ENCODE measurements around the gene ANGPTL4.
"Not testable (repeated sequence)": the region's sequence is repeated elsewhere in the genome, so short reads cannot be mapped to it uniquely, and the experiment has no call there.

ANGPTL4 gene

DNA sequence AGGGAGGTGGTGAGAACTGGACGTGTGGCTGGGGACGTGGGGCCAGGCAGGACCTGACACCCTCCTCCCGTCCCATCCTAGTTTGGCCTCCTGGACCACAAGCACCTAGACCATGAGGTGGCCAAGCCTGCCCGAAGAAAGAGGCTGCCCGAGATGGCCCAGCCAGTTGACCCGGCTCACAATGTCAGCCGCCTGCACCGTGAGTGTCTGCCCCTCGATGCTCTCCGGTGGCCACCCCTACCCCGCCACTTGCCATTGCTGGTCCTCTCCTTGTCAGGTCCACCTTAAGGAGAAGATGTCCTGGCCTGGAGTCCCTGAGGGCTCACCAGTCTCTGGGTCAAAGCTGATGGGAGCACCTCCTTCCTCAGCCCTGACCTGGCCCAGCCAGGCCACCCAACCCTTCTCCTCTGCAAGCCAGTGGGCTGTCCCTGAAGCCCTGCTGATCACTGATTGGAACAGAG, 2.2 kb downstream of the ANGPTL4 start:
- DNase-seq = no peak

DNA sequence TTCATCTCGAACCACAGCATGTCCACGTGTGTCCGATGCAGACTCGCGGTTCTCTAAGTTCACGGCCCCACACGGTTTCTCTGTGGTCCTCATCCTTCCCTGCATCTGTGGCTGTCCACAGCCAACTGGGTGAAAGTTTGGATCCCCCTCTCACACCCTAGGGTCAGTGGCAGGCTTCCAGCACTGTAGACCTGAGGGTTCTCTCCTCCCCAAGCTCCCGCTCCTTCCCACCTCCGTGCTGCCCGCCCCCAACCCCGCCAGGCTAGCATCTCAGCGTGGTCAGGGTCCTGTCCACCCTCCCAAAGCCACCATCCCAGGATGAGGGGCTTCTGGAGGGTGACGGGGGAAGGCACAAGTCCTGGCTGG, 3.0 kb downstream of the ANGPTL4 start:
- DNase-seq = no peak

DNA sequence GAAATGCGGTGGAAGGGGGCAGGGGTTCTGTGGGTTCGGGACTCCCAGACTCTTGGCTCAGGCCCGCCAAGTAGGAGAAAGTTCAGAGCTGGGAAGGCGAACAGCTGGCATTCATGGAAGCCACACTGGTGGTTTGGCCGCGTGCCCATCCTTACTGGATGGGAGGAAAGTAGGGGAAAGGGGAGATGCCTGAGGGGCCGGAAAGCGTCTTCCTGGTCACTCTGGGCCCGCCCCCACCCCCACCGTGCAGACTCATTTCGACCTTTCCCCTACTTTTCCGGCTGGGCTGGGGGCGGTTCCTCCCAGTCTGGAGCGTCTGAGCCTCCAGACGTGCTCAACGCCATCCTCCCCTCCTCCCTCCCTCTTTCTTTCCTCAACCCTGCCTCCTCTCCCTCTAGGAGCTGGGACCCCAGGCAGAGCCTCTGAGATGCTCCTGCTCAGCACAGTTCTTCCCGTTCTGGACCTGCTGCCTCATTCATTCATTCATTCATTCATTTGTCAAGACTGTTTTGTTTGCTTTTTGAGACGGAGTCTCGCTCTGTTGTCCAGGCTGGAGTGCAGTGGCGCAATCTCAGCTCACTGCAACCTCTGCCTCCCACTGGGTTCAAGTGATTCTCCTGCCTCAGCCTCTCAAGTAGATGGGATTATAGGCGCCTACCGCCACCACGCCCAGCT, 3.5 kb downstream of the ANGPTL4 start:
- no peak for DNase-seq

DNA sequence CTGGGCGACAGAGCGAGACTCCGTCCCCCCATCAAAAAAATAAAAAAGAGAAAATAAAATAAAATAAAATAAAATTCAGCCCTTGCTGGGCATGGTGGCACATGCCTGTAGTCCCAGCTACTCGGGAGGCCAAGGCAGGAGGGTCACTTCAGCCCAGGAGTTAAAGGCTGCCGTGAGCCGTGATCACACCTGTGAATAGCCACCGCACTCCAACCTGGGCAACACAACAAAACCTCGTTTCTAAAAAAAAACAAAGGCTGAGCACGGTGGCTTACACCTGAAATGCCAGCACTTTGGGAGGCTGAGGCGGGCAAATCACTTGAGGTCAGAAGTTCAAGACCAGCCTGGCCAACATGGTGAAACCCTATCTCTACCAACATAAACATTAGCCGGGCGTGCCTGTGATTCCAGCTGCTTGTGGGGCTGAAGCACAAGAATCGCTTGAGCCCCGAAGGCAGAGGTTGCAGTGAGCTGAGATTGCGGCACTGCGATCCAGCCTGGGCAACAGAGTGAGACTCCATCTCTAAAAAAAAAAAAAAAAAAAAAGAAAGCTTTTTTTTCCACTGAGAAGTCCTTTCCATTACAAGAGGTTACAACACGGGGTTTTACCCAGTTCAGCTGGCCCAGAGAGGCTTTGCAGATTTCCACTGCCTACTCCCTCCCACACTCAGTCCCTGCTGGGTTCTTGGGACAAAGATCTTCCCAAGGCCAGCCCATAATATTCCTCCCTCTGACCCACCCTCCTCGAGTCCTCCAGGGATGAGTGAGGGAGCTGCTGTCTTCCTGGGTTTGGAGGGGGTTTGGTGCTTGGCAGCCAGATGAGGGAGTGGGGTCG, 6.4 kb downstream of the ANGPTL4 start:
- DNase-seq = no peak

DNA sequence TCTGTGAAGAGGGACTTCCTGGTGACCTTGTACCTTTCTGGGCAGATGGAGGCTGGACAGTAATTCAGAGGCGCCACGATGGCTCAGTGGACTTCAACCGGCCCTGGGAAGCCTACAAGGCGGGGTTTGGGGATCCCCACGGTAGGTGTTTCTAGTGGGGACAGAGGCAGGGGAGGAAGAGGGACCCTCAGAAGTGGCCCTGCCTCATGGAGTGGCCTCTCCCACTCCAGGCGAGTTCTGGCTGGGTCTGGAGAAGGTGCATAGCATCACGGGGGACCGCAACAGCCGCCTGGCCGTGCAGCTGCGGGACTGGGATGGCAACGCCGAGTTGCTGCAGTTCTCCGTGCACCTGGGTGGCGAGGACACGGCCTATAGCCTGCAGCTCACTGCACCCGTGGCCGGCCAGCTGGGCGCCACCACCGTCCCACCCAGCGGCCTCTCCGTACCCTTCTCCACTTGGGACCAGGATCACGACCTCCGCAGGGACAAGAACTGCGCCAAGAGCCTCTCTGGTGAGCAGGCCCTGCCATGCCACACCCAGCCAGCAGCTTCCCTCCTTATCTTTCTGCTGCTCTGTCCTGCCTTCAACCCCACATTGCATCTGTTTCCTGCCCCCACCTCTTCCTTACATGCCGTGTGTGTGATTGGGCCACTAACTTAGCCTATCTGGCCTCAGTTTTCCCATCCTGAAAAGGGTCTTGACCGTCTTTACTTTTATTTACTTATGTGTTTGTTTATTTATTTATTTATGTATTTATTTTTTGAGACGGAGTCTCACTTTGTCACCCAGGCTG, 7.3 kb downstream of the ANGPTL4 start:
- no peak for DNase-seq

DNA sequence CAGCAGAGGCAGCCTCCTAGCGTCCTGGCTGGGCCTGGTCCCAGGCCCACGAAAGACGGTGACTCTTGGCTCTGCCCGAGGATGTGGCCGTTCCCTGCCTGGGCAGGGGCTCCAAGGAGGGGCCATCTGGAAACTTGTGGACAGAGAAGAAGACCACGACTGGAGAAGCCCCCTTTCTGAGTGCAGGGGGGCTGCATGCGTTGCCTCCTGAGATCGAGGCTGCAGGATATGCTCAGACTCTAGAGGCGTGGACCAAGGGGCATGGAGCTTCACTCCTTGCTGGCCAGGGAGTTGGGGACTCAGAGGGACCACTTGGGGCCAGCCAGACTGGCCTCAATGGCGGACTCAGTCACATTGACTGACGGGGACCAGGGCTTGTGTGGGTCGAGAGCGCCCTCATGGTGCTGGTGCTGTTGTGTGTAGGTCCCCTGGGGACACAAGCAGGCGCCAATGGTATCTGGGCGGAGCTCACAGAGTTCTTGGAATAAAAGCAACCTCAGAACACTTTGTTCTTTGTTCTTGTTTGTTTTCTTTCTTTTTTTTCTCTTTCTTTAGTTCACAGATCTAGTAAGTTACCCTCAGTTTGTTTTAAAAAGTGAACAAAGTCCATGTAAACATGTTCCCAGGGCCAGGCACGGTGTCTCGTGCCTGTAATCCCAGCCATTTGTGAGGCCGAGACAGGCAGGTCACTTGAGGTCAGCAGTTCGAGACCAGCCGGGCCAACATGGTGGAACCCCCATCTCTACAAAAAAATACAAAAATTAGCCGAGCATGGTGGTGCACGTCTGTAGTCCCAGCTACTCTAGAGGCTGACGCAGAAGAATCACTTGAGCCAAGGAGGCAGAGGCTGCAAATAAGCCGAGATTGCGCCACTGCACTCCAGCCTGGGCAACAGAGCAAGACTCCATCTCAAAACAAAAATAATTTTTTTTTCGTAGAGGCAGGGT, 10.2 kb downstream of the ANGPTL4 start:
- DNase-seq = no peak

DNA sequence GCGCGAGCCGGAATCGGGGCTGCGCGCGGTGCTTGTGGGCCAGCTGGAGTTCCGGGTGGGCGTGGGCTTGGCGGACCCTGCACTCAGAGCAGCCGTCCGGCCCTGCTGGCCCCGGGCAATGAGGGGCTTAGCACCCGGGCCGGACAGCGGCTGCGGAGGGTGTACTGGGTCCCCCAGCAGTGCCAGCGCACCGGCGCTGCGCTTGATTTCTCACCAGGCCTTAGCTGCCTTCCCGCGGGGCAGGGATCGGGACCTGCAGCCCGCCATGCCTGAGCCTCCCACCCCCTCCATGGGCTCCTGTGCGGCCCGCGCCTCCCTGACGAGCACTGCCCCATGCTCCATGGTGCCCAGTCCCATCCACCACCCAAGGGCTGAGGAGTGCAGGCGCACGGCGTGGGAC, 11.8 kb downstream of the ANGPTL4 start:
- DNase-seq = not testable (repeated sequence)

DNA sequence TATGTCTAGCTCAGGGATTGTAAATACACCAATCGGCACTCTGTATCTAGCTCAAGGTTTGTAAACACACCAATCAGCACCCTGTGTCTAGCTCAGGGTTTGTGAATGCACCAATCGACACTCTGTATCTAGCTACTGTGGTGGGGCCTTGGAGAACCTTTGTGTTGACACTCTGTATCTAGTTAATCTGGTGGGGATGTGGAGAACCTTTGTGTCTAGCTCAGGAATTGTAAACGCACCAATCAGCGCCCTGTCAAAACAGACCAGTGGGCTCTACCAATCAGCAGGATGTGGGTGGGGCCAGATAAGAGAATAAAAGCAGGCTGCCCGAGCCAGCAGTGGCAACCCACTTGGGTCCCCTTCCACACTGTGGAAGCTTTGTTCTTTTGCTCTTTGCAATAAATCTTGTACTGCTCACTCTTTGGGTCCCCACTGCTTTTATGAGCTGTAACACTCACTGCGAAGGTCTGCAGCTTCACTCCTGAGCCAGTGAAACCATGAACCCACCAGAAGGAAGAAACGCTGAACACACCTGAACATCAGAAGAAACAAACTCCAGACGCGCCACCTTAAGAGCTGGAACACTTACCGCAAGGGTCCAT, 12.5 kb downstream of the ANGPTL4 start:
- DNase-seq = not testable (repeated sequence)

DNA sequence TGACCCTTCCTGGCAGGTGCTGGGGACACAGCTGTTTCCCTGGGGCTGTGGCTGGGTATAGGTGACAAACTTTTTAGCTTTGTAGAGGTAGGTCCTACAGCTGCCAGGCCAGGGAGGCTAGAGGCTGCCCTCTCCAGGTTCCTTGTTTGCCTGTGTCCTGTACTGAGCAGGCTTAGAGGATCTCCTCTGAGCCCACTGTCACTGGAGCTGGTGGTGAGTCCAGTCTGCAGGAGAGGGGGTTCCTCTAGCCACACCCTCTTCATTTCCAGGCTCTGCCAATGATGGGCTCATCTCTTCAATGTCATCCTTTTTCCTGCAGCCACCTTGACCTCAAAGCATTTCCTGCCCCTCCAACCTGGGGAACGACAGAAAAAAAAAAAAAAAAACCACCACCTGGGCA, 13.6 kb downstream of the ANGPTL4 start:
- no peak for DNase-seq

DNA sequence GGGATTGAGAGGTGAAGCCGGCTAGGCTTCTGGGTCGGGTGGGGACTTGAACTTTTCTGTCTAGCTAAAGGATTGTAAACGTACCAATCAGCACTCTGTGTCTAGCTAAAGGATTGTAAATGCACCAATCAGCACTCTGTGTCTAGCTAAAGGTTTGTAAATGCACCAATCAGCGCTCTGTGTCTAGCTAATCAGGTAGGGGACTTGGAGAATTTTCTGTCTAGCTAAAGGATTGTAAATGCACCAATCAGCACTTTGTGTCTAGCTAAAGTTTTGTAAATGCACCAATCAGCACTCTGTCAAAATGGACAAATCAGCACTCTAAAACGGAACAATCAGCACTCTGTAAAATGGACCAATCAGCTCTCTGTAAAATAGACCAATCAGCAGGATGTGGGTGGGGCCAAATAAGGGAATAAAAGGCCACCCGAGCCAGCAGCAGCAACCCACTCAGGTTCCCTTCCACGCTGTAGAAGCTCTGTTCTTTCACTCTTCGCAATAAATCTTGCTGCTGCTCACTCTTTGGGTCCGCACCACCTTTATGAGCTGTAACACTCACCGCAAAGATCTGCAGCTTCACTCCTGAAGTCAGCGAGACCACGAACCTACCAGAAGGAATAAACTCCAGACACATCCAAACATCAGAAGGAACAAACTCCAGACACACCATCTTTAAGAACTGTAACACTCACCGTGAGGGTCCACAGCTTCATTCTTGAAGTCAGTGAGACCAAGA, 15.4 kb downstream of the ANGPTL4 start:
- not testable (repeated sequence) for DNase-seq

DNA sequence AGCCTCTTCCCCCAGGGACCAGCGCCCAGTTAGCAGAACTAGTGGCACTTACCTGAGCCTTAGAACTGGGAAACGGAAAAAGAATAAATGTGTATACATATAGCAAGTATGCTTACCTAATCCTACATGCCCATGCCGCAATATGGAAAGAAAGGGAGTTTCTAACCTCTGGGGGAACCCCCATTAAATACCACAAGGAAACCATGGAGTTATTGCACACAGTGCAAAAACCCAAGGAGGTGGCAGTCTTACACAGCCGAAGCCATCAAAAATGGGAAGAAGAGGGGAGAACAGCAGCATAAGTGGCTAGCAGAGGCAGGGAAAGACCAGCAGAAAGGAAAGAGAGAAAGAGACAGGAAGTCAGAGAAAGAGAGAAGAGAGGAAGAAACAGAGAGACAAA, 20.6 kb downstream of the ANGPTL4 start:
- DNase-seq = not testable (repeated sequence)

DNA sequence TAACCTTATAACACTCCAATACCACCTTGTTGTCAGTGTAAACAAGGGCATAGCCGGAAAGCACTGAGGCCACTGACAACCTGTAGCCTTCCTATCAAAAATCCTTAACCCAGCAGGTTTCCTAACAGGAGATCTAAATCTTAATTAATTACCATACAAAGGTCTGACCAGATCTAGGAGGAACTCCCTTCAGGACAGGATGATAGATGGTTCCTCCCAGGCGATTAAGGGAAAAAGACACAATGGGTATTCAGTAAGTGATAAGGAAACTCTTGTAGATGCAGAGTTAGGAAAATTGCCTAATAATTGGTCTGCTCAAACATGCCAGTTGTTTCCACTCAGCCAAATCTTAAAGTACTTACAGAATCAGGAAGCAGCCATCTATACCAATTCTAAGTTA, 21.1 kb downstream of the ANGPTL4 start:
- DNase-seq = not testable (repeated sequence)

DNA sequence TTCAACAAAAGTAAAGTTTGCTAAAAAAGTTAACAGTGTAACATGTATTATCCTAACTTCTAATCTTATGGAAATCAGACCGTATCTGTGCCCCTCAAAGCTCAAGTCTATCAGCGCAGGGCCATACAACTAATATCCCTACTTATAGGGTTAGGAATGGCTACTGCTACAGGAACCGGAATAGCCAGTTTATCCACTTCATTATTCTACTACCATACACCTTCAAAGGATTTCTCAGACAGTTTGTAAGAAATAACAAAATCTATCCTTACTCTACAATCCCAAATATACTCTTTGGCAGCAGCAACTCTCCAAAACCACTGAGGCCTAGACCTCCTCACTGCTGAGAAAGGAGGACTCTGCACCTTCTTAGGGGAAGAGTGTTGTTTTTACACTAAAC, 21.6 kb downstream of the ANGPTL4 start:
- not testable (repeated sequence) for DNase-seq

DNA sequence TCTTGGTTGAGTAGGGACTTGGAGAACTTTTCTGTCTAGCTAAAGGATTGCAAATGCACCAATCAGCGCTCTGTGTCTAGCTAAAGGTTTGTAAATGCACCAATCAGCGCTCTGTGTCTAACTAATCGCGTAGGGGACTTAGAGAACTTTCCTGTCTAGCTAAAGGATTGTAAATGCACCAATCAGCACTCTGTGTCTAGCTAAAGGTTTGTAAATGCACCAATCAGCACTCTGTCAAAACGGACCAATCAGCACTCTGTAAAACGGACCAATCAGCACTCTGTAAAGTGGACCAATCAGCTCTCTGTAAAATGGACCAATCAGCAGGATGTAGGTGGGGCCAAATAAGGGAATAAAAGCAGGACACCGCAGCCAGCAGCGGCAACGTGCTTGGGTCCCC, 22.5 kb downstream of the ANGPTL4 start:
- not testable (repeated sequence) for DNase-seq

DNA sequence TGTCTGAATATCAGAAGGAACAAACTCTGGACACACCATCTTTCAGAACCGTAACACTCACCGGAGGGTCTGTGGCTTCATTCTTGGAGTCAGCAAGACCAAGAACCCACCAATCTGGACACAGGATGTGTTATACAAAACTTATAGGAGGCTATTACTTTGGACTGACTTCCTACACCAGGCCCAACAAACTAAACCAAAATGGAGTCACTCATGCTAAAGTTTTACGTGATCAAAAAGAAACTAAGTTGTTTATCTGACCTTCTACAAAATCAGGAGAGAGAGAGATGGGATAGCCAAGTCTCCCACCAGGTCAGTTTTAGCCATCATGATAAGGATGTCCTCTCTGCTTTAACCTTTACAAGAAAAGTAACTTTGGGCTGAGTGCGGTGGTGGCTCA, 23.0 kb downstream of the ANGPTL4 start:
- DNase-seq = no peak

DNA sequence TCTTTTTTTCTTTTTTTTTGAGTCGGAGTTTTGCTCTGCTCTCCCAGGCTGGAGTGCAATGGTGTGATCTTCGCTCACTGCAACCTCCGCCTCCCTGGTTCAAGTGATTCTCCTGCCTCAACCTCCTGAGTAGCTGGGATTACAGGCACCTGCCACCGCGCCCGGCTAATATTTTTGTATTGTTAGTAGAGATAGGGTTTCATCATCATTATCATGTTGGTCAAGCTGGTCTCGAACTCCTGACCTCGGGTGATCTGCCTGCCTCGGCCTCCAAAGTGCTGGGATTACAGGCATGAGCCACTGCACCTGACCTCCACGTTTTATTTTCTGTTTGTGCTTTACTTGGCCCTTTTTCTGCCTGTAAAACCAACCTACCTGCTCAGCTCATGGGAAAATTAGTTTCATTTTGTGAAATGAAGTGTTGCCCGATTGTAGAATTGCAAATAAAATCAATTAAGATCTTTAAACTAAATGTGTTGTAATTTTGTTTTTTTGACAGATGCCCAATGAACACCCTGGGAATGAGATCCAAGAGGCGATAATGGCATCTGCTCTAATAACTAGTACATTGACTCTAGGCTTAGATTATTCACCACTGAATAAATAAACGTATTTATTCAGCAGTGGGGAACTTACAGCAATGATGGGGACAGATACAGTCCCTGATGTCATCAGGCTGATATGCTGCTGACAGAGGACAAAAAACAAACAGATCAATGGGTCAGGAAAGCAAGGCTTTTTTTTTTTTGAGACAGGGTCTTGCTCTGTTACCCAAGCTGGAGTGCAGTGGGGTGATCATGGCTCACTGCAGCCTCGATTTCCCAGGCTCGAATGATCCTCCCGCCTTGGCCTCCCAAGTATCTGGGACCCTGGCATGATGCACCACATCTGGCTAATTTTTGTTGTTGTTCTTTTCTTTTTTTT, 24.0 kb downstream of the ANGPTL4 start:
- DNase-seq = no peak

DNA sequence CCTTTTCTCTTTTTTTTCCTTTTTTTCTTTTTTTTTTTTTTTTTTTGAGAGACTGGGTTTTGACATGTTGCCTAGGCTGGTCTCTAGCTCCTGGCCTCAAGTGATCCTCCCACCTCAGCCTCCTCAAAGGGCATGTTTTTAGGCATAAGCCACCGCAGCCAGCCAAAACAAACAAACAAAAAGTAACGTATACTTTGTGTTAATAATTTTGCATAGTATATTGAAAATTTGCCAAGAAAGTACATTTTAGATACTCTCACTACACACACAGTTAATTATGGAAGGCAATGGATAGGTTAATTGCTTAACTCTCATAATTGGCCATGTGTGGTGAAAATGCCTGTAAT, 24.6 kb downstream of the ANGPTL4 start:
- DNase-seq = no peak

DNA sequence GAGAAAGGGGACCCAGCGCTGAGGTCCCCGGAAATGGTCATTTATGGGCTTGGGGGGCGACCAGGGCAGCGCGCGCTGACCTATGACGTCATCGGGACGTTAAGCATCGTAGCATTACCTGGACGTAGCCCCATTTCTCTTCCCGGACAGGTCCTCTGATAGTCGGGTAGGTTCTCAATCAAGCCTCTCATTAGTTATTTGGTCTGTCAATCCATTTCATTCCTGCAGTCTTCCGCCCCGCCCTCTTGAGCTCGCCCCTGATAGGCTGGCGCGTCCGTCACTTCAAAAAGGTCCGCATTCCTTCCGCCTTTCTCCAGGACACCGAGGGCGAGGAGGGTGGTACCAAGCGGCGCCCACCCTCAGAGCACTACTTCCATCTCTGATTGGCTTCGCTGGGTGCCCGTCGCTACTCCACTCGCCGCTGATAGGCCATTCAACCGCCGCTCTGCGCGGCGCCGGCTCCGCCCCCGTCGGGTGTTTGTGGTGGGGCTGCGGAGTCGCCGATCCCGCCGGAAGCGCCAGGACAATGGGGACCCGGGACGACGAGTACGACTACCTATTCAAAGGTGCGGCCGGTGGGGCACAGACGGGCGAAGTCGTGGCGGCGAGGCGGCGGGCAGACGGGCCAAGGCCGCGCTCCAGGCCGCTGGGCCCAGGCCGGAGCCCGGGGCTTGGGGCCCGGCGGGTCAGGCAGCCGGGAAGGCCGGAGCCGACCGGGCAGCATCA, 26.1 kb downstream of the ANGPTL4 start, which contains the start of gene RAB11B:
RAB11B (plus strand) TSS at position 470 of the 726 bp plus-strand sequence; CDS start at position 527, 57 bp downstream.
- peak; percentile 99 for DNase-seq

DNA sequence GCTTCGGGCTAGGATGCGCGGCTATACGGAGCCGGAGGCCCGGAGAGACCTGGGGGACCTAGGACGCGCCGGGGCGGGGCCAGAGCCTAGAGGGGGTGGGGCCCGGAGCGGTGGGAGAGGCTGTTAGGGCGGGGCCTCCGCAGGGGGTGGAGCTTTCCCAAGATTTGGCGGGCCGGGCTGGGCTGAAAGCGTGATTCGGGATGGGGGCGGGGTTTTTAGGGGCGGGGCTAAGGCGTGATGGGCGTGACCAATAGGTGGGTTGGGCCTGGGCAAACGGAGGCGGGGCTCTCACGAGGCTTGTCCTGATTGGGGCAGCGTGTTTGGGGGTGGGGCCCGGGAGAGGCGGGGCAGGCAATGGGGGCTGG, 26.6 kb downstream of the ANGPTL4 start:
- DNase-seq = peak; percentile 88
